ENCODE data around the gene TPRN.
A peak's percentile ranks its signal among the peaks of the same experiment; 100 is the strongest.

The TPRN gene

DNA sequence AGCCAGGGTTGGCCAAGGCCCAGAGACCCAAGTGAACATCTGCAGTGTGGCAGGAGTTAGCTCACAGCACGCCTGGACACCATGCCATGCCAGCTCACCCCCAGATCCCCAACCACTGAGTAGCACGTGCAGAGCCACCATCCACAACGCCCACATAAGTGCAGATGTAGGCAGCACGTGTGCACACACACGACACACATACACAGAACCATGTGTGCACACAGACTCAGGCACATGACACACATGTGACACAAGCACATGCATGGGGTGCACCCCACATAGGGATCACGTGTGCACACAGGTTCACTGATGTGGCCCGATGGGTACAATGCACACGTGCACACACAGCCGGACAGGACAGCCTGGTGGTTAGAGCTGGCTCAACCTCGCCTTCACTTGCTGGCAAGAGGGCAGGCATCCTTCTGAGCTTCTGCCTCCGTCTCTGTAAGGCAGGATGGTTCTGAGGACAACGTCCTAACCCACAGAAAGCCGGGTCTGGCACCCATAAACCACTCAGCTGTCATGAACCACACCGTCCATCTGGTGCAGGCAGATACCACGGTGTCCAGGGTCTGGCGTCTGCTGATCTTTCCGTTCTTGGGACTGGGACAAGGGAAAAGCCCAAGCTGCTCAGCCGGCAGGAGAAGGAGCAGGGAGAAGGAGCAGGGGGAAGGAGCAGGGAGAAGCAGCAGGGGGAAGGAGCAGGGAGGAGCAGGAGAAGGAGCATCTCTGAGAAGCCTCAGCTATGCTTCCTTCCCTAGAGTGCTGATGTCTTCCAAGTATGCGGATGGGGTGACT lies 42.7 kb downstream of the TPRN start:
- no peak for DNase-seq

- peak; percentile 26 for DNase-seq
Measured at GRCh38 chr9:137156567-137157375, 43.8 kb downstream of the TPRN start.

DNA sequence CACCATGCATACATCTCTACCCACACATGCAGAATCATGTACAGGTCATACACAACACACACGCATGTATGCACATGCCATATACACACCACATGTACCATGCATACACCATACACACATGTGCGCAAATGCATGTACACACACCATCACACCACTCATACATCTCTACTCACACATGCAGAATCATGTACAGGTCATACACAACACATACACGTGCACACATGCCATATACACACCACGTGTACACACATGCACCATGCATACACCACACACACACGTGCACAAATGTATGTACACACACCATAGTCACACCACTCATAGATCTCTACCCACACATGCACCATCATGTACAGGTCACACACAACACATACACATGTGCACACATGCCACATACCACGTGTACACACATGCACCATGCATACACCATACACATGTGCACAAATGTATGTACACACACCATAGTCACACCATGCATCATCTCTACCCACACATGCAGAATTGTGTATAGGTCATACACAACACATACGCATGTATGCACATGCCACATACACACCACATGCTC lies 47.6 kb downstream of the TPRN start:
- no peak for DNase-seq

DNA sequence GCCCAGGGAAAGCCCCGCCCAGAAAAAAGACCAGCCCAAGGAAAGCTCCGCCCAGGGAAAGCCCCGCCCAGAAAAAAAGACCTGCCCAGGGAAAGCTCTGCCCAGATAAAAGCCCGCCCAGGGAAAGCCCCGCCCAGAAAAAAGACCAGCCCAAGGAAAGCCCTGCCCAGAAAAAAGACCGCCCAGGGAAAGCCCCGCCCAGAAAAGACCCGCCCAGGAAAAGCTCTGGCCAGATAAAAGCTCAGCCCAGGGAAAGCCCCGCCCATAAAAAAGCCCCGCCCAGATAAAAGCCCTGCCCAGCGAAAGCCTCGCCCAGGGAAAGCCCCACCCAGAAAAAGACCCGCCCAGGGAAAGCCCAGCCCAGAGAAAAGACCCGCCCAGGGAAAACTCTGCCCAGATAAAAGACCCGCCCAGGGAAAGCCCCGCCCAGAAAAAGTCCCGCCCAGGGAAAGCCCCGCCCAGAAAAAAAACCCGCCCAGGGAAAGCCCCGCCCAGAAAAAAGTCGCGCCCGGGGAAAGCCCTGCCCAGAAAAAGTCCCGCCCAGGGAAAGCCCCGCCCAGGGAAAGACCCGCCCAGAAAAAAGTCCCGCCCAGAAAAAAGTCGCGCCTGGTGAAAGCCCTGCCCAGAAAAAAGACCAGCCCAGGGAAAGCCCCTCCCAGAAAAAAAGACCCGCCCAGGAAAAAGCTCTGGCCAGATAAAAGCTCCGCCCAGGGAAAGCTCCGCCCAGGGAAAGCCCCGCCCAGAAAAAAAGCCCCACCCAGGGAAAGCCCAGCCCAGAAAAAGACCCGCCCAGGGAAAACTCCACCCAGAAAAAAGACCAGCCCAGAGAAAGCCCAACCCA lies 49.7 kb downstream of the TPRN start:
- peak; percentile 88 for DNase-seq

DNA sequence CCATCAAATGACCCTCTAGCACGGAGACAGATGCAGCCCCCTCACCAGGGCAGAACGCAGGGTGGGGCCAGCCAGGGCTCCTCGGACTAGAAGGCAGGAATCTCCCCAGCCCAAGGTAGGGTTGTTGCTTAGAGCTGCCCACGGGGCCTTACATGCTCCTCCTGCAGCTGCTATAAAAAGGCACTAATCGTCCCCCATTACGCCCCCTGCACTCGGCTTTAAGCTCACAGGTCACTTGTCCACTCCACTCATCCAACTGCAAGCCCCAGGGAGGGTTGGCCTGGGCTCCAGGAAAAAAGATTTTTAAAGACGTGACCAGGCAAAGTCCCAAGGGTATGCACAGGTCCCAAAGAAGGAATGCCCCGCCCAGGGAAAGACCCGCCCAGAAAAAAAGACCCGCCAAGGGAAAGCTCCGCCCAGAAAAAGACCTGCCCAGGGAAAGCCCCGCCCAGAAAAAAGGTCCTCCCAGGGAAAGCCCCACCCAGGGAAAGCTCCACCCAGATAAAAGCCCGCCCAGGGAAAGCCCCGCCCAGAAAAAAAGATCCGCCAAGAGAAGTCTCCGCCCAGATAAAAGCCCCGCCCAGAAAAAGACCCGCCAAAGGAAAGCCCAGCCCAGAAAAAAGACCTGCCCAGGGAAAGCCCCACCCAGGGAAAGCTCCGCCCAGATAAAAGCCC lies 50.5 kb downstream of the TPRN start:
- DNase-seq, result no peak

DNA sequence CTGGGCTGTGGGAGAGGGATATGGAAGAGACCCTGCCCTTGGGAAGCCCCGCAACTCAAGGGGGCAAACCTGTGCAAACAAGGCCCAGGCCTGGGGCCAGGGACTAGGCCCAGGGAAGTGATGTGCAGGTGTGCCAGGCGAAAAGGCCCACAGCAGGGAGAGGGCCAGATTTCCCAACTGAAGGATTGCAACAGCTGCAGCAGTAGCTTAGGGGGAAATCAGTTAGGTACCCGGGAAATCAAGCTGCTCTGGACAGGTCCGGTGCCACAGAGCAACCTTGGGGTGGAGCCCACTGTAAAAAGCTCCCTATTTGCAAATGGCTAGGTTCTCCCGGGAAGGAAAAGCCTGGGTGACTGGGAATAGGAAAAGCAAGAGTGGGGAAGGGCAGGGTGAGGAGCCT lies 51.2 kb downstream of the TPRN start:
- DNase-seq, result no peak

DNA sequence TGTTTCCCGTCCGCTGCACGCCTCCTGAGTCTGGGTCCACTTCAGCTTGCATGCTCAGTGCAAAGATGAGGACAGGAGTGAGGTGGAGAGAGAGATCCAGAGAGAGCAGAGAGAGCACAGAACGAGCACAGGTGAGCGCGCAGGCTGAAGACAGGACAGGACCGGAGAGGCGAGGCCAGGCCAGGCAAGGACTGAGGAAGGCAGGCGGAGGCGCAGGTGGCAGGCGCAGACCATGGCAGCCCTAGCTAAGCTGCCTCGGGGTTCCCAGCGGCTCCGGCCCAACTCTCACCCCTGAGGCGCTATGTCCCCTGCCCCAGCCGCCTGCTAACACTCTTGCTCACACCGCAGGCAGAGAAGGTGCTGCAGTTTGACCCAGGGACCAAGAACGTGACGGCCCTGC lies 51.9 kb downstream of the TPRN start:
- no peak for DNase-seq

GRCh38 chr9:137148242-137148641 lies 52.3 kb downstream of the TPRN start:
- no peak for DNase-seq

DNA sequence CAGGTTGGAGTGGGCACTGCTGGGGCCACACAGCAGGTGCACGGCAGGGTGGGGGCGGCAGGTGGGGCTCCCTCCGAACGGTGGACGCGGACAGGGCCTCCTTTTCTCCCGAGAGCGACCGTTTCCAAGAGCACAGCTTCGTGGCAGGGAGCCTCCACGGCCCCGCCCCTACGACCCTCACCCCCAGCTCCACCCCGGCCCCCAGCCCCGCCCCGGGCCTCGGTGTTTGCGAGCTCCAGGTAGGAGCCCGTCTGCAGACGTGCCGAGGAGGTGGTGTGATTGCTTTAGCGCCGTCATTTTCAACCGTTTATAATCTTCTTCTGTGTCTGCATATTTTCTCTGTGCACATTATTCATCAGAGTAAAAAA lies 52.8 kb downstream of the TPRN start:
- no peak for DNase-seq

- DNase-seq, result no peak
Measured at GRCh38 chr9:137147091-137147792, 53.3 kb downstream of the TPRN start.

DNA sequence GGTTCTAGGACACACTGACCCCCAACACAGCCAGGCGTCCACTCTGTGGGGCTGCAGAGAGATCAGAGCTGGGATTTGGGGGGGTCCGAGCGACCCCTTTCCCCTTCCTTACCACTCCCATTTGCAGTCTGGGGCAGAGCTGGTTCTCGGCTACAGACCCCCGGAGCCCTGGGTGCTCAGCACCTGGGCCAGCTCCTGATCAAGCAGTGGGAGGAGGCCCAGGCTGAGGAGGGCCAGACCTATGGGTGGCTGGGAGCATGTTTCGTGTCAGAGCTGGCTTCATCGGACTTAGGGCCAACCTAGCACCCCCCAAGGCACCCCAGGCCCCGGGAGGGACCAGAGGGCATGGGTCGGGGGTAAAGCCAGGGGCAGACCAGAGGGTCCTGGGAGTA lies 54.0 kb downstream of the TPRN start:
- DNase-seq, result no peak

GRCh38 chr9:137145731-137146526 lies 54.6 kb downstream of the TPRN start:
- DNase-seq, result no peak

DNA sequence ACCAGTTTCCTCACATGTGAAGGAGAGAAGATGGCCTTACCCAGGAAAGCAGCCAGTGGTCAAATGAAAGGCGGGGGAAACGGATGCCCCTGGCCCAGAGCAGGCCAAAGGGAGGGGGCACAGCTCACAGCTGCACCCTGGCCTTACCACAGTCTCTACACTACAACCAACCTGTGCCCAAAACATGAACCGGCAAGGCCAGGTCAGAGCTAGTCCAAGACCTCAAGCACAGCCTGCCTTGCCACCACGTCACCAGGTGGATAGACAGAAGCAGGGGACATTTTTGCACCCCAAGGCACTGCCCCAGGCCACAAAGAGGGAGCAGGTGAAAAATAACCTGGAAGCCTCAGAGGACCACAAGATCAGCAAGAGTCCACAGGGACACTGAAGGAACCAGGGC lies 57.1 kb downstream of the TPRN start:
- no peak for DNase-seq

DNA sequence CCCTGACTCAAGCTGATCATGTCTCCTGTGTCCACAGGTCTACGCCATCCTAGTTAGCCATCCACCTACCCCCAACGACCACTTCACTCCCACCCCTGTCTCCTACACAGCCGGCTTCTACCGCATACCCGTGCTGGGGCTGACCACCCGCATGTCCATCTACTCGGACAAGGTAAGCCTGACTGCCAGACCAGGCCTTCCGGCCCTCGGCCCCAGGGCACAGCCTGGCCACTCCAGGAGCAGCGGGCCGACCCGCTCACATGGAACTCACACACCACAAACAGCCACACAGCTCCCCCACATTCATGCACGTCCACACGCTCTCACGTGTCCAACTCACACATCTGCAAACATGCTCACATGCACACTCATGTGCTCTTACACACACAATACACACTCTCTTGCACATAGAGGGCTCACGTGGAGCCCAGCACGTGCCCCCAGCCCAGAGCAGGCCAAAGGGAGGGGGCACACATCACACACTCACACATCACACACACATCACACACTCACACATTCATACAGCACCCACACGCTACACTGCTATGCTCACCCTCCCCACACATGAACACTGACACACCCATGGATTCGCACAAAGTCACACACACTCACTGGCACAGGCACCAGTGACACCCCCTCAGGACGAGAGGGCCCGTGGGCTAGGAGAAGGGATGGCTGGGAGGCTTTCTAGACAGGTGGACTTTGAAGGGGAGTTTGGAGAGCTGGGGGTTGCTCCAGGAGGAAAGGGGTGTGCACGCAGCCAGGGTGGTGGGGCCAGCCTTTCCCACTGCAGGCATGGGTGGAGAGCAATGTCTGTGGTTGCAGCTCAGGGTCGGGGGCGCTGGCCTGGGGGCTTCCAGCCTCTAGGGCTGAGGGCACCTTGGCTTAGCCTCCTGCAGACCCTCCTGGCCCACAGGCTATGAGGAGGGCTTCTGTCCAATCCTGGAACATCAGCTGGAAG lies 58.3 kb downstream of the TPRN start:
- DNase-seq, result no peak

All from NCI-H2029 (cell line).